GM12872 (cell line): ENCODE results near the gene CFD.

Experiments used
- TF ChIP-seq, protein P1 (sequence below): IDR thresholded peaks from 3 replicates; pipeline ENCODE4 v1.5.1; 2011; ENCODE audit warnings: low read depth, mild to moderate bottlenecking, low read length, moderate library complexity; ENCODE audit not compliant: insufficient read depth

The CFD gene

GRCh38 chr19:869245-870177, 10.0 kb downstream of the CFD start:
- TF ChIP-seq, protein P1, sequence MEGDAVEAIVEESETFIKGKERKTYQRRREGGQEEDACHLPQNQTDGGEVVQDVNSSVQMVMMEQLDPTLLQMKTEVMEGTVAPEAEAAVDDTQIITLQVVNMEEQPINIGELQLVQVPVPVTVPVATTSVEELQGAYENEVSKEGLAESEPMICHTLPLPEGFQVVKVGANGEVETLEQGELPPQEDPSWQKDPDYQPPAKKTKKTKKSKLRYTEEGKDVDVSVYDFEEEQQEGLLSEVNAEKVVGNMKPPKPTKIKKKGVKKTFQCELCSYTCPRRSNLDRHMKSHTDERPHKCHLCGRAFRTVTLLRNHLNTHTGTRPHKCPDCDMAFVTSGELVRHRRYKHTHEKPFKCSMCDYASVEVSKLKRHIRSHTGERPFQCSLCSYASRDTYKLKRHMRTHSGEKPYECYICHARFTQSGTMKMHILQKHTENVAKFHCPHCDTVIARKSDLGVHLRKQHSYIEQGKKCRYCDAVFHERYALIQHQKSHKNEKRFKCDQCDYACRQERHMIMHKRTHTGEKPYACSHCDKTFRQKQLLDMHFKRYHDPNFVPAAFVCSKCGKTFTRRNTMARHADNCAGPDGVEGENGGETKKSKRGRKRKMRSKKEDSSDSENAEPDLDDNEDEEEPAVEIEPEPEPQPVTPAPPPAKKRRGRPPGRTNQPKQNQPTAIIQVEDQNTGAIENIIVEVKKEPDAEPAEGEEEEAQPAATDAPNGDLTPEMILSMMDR = no peak

- TF ChIP-seq, protein P1 = no peak
These were observed 10.8 kb downstream of the CFD start for GRCh38 chr19:870314-870713.

- TF ChIP-seq, protein P1 = no peak
These were observed 11.5 kb downstream of the CFD start for GRCh38 chr19:870963-871401.

GRCh38 chr19:871446-872265, 12.2 kb downstream of the CFD start:
- TF ChIP-seq, protein P1 = no peak

DNA sequence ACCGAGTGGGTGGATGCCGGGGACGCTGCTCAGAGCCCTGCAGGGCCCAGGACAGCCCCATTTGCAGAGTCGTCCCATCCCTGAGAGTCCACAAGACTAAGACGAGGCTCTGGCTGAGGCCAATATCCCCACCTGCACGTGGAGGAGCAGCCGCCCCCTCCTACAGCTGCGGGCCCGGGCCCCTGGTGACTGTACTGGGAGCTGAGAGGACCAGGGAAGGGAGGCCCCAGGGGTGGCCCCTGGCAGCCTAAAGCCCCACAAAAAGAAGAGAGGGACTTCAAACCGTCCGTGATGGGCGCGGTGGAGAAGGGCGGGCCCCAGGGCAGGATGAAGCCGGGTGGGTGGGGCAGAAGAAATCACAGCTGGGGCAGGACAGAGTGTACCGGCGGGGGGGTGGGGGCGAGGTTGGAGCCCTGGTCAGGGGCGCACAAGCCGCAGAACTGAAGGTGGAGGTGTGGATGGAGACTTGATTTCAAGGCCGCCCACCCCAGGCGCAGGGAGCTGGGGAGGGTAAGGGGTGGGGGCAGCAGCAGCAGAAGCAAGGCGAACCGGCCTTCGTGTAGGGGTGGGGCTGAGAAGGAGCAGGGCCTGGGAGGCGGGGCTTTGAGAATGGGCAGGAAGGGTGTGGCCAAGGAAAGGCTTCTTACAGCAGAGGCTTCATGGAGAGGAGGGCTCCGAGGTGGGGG, 12.9 kb downstream of the CFD start:
- TF ChIP-seq, protein P1 = no peak

DNA sequence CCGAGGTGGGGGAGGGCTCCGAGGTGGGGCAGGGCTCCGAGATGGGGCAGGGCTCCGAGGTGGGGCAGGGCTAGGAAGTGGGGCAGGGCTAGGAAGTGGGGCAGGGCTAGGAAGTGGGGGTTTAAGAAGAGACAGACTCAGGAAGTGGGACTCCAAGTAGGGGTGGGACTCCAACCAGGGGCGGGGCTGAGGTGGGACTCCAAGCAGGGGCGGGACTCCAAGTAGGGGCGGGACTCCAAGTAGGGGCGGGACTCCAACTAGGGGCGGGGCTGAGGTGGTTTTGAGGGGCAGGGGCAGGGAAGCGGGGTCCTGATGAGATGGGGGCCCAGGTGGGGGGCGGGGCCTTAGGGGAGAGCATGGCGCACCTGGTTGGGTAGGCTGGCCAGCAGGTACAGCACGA, 13.6 kb downstream of the CFD start:
- TF ChIP-seq, protein P1 = no peak
